OCI-LY7 (cell line): ENCODE measurements around the gene ANKS4B. TPM values are rescaled to one million over a fixed set of nuclear protein-coding genes. Genes with fewer than 3 reads are reported as not detected.

Source experiments
- BruUV-seq: library from RNA; stranded (reverse); fragments of 400-500 nt; replicated peaks from 2 replicates; lab custom pipeline; 2021; lab: Mats Ljungman, UMichigan
- CTCF ChIA-PET: fragments of 300-600 bp; sonication (Branson Sonifier 250); formaldehyde crosslinking; loops from one replicate; lab custom pipeline; 2022; ENCODE audit warnings: antibody characterized with exemption; ENCODE audit not compliant: unreplicated experiment; lab: Charles Lee
- POLR2A ChIA-PET: fragments of 300-600 bp; sonication (Branson Sonifier 250); formaldehyde crosslinking; loops from one replicate; lab custom pipeline; 2022; ENCODE audit warnings: antibody characterized with exemption; lab: Charles Lee
- DNase-seq: peaks from one replicate; pipeline ENCODE4 v3.0.0-alpha.2; 2015; ENCODE audit warnings: low spot score
- H2AFZ ChIP-seq: fragments of 200-600 bp; sonication (generic), shearing (Covaris generic); 2 replicates; pipeline ENCODE4 v1.6.1; 2014; ENCODE audit warnings: mild to moderate bottlenecking, antibody characterized with exemption, low read length, moderate library complexity
- H3K27ac ChIP-seq: fragments of 200-600 bp; sonication (generic); 2 replicates; pipeline ENCODE4 v1.5.1; 2014; ENCODE audit warnings: mixed run types, low read depth, mild to moderate bottlenecking, moderate library complexity, low read length, inconsistent platforms; ENCODE audit not compliant: poor library complexity, severe bottlenecking
- H3K36me3 ChIP-seq: fragments of 200-600 bp; sonication (generic); 2 replicates; pipeline ENCODE4 v1.6.1; 2014; ENCODE audit warnings: mild to moderate bottlenecking, antibody characterized with exemption, low read length, moderate library complexity, mixed read lengths; ENCODE audit not compliant: insufficient read depth
- H3K4me1 ChIP-seq: fragments of 200-600 bp; sonication (generic); 2 replicates; pipeline ENCODE4 v1.5.1; 2014; ENCODE audit warnings: mild to moderate bottlenecking, low read length; ENCODE audit not compliant: insufficient read depth, poor library complexity, severe bottlenecking
- H3K4me2 ChIP-seq: fragments of 200-600 bp; sonication (generic); 2 replicates; pipeline ENCODE4 v1.6.1; 2014; ENCODE audit warnings: mild to moderate bottlenecking, low read length
- H3K4me3 ChIP-seq: fragments of 200-600 bp; sonication (generic); 2 replicates; pipeline ENCODE4 v1.5.1; 2014; ENCODE audit warnings: mild to moderate bottlenecking, low read depth, low read length; ENCODE audit not compliant: poor library complexity, severe bottlenecking
- H3K79me2 ChIP-seq: fragments of 200-600 bp; sonication (generic); 2 replicates; pipeline ENCODE4 v1.6.1; 2016; ENCODE audit warnings: low read depth, mild to moderate bottlenecking, low read length, moderate library complexity, mixed read lengths; ENCODE audit not compliant: insufficient read depth
- H3K9me2 ChIP-seq: fragments of 200-600 bp; sonication (generic); 2 replicates; pipeline ENCODE4 v1.6.1; 2016; ENCODE audit warnings: mild to moderate bottlenecking, low read length, mixed read lengths; ENCODE audit not compliant: insufficient read depth
- H3K9me3 ChIP-seq: fragments of 200-600 bp; sonication (generic); 2 replicates; pipeline ENCODE4 v1.6.1; 2014; ENCODE audit warnings: mild to moderate bottlenecking, mixed run types, low read length, mixed read lengths
- H4K20me1 ChIP-seq: fragments of 200-600 bp; sonication (generic); 2 replicates; pipeline ENCODE4 v1.6.1; 2014; ENCODE audit warnings: mild to moderate bottlenecking, antibody characterized with exemption, low read length, moderate library complexity, mixed read lengths; ENCODE audit not compliant: insufficient read depth
- CTCF ChIP-seq: fragments of 200-600 bp; sonication (generic); conservative IDR thresholded peaks from 2 replicates; pipeline ENCODE4 v1.5.1; 2014; ENCODE audit warnings: mild to moderate bottlenecking, antibody characterized with exemption, low read length, moderate library complexity, mixed read lengths
- EZH2phosphoT487 ChIP-seq: fragments of 200-600 bp; sonication (generic); IDR thresholded peaks from 2 replicates; pipeline ENCODE4 v1.6.1; 2018; ENCODE audit warnings: low read depth, borderline replicate concordance, mild to moderate bottlenecking, mixed run types, antibody characterized with exemption, low read length, moderate library complexity, mixed read lengths
- intact Hi-C: fragments of 100-400 bp; cut with micrococcal nuclease; formaldehyde crosslinking; loops from one replicate; pipeline ENCODE4 v1.10.0; 2022; ENCODE audit not compliant: unreplicated experiment
- total RNA-seq, 2 experiments: library from RNA; depleted of rRNA in 1 of 2; stranded (reverse); fragments of >200 nt in 1 of 2; shearing (Covaris generic) in 1 of 2; gene quantifications; 2 replicates each; pipeline ENCODE4 v1.2.3, GENCODE V29; 2014 to 2022

Gene ANKS4B
- total RNA-seq, 2 experiments from 2014 or later = not detected

GRCh38 chr16:21250072-21250923 is 16.8 kb downstream of the ANKS4B start:
- CTCF ChIA-PET = no interaction called here
- Histone ChIP-seq H3K36me3 (no peaks in the 10 kb centered on the region), H3K4me3 (no peak overlapping the region), H3K79me2 (no peaks in the 10 kb centered on the region), H4K20me1 (no peaks in the 10 kb centered on the region), H2AFZ (no peak overlapping the region), H3K4me1 (no peaks in the 10 kb centered on the region), H3K9me3 (no peaks in the 10 kb centered on the region), H3K9me2 (no peaks in the 10 kb centered on the region), H3K4me2 (no peak overlapping the region), H3K27ac (no peak overlapping the region)
- TF ChIP-seq EZH2phosphoT487 (no peak), CTCF (no peak)
- BruUV-seq = no TSS peak
- intact Hi-C loops = no loop called here
- DNase-seq = no peak
- POLR2A ChIA-PET = no interaction called here

GRCh38 chr16:21253470-21253869 is 20.0 kb downstream of the ANKS4B start:
- ChIA-PET CTCF (no interaction called here), POLR2A (interaction anchor here (0.6 to 0.7 kb wide), 2 partner anchors 107 to 172 kb away, joined by 4 to 5 read pairs; no protein-coding TSS in a partner anchor)
- no peaks in the 10 kb centered on the region for H3K4me1 ChIP-seq
- DNase-seq = peak; percentile 31
- intact Hi-C loops = no loop called here
- no TSS peak for BruUV-seq
- H3K36me3 ChIP-seq = no peaks in the 10 kb centered on the region
- H4K20me1 ChIP-seq = no peaks in the 10 kb centered on the region
- H2AFZ ChIP-seq = no peak overlapping the region
- no peak overlapping the region for H3K4me2 ChIP-seq
- no peaks in the 10 kb centered on the region for H3K9me2 ChIP-seq
- H3K4me3 ChIP-seq = no peak overlapping the region
- no peaks in the 10 kb centered on the region for H3K79me2 ChIP-seq
- peak; percentile 63 for TF ChIP-seq CTCF
- no peak for TF ChIP-seq EZH2phosphoT487
- no peak overlapping the region for H3K27ac ChIP-seq
- H3K9me3 ChIP-seq = no peaks in the 10 kb centered on the region

GRCh38 chr16:21256636-21257035 is 23.1 kb downstream of the ANKS4B start:
- TF ChIP-seq CTCF (no peak), EZH2phosphoT487 (no peak)
- no peaks in the 10 kb centered on the region for H3K36me3 ChIP-seq
- H3K4me3 ChIP-seq = no peak overlapping the region
- POLR2A ChIA-PET = interaction anchor here (0.7 kb wide), 1 partner anchor 94 kb away, joined by 3 read pairs; no protein-coding TSS in a partner anchor
- CTCF ChIA-PET = no interaction called here
- no peaks in the 10 kb centered on the region for H3K4me1 ChIP-seq
- H3K79me2 ChIP-seq = no peaks in the 10 kb centered on the region
- H3K9me2 ChIP-seq = no peaks in the 10 kb centered on the region
- H3K9me3 ChIP-seq = no peaks in the 10 kb centered on the region
- no peak overlapping the region for H3K4me2 ChIP-seq
- H4K20me1 ChIP-seq = no peaks in the 10 kb centered on the region
- H3K27ac ChIP-seq = no peak overlapping the region
- intact Hi-C loops = no loop called here
- no TSS peak for BruUV-seq
- H2AFZ ChIP-seq = no peak overlapping the region
- DNase-seq = no peak
